ENCODE results near the gene DIAPH2.
"Not testable (repeated sequence)": the region's sequence is repeated elsewhere in the genome, so short reads cannot be mapped to it uniquely, and the experiment has no call there.

DIAPH2 gene

GRCh38 chrX:96714393-96714792, 29.8 kb downstream of the DIAPH2 start:
- not testable (repeated sequence) for FAIRE-seq; DNase-seq (ENCODE audit: insufficient read length, low spot score)

DNA sequence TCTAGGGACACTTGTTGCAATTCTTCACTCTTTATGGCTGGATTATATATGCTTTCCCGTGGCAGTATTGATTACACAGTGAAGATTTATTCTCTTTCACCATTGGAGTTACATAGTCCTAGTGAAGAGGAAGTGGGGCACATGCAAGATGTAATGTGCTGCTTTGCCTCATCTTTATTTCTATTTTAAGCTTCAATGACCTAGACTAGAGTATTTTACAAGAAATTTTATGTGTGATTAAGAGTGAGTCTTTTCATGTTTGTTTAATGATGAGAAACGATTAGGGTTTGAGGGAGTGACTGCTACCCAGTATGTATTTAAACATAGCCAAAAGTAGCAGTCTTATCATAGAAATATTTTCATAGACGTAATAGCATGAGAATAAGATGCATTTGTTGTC, 30.8 kb downstream of the DIAPH2 start:
- FAIRE-seq (no peak), DNase-seq (ENCODE audit: insufficient read length, low spot score) (no peak)

- no peak for DNase-seq (ENCODE audit: insufficient read length, low spot score)
- FAIRE-seq: no peak
Measured at GRCh38 chrX:96719161-96719875, 34.7 kb downstream of the DIAPH2 start.

- peak; percentile 10 for DNase-seq (ENCODE audit: insufficient read length, low spot score)
- FAIRE-seq: peak; percentile 63
Measured at GRCh38 chrX:96721354-96721753, 36.7 kb downstream of the DIAPH2 start.

DNA sequence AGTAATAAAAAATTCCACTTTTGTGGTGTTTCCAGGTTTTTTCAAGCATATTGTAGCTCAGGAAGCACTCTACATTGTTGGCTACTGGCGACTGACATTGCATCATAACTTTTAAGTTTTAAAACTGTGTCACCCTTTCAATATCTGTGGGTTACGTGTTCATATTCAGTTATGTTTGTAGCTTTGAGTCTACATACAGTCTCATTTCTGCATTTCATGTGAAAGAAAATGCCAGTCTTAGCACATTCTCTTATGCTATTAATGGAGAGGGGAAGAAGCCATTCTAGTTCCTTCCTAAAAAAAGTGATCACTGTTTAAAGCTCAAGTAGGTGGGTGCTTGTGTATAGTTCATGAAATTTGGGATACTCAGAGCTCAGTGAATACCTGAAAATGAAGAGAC, 38.1 kb downstream of the DIAPH2 start:
- no peak for FAIRE-seq
- DNase-seq (ENCODE audit: insufficient read length, low spot score): no peak

GRCh38 chrX:96729053-96729452, 44.4 kb downstream of the DIAPH2 start:
- FAIRE-seq (no peak), DNase-seq (ENCODE audit: insufficient read length, low spot score) (no peak)

DNA sequence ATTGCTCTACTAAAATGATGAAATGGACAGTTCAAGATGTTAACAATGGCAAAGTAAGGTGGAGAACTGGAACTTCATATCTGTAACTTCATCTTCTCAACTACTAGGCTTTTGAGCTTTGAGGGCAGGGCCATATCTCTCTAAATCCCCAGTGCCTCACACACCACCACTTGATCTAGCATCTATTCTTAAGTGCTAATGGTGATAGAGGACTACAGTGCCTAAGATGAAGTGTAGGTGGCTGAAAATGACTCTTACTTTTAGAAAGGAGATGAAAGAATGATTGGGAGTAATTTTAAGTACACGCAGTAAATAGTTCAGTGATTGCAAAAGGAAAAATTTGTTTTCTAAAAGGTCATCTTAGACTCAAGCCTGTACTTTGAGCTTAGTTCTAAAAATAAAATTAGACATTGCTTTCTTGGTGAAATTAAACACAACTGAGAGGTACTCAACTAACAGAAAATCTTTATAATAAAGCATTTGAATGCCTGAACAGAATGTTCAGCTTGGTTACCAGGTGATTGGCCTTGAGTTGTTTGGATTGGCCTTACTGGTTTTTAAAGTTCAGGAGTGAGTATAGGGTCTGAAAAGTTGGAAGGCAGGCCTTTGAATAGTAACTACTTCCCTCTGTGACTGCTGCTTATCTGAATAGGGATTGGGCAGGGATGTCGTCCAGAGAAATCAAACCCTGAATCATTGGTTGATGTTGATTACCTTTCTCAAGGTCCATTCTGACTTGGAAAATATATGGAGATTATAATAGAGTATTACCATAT, 45.4 kb downstream of the DIAPH2 start:
- no peak for DNase-seq (ENCODE audit: insufficient read length, low spot score)
- no peak for FAIRE-seq

DNA sequence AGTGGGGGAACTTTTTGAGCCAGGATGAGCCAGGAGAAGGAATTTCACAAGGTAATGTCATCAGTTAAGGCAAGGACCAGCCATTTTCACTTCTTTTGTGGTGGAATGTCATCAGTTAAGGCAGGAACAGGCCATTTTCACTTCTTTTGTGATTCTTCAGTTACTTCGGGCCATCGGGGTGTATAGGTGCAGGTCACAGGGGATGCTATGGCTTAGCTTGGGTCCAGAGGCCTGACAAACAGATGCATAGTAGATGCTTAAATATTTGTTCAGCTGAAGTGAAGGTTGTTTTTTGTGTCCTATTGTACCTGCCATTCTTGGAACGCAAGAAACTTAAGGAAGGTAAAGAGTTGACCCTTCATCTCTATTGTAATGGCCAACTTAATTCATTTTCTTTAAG, 46.4 kb downstream of the DIAPH2 start:
- DNase-seq (ENCODE audit: insufficient read length, low spot score); FAIRE-seq: not testable (repeated sequence)

GRCh38 chrX:96743367-96744073, 58.9 kb downstream of the DIAPH2 start:
- FAIRE-seq (no peak), DNase-seq (ENCODE audit: insufficient read length, low spot score) (no peak)

- FAIRE-seq: no peak
- DNase-seq (ENCODE audit: insufficient read length, low spot score): no peak
Measured at GRCh38 chrX:96752781-96753180, 68.1 kb downstream of the DIAPH2 start.

DNA sequence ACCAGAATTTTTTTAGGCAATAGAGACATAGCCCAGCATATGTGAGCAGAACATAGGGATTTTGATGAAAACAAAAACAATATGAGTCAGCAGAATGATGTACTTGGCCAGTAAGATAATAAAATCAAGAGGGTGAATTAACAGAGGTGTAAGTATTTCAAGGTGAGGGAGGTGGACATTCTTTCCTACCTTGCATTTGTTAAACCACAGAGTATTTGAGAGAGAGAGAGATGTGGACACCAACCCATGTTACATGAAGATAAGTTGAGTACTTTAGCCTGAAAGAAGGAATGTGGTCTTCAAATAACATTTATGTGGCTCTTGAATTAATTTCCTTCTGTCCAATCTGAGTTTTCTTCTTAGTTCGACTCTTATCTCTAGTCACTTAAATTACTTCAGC, 68.6 kb downstream of the DIAPH2 start:
- FAIRE-seq: no peak
- no peak for DNase-seq (ENCODE audit: insufficient read length, low spot score)

DNA sequence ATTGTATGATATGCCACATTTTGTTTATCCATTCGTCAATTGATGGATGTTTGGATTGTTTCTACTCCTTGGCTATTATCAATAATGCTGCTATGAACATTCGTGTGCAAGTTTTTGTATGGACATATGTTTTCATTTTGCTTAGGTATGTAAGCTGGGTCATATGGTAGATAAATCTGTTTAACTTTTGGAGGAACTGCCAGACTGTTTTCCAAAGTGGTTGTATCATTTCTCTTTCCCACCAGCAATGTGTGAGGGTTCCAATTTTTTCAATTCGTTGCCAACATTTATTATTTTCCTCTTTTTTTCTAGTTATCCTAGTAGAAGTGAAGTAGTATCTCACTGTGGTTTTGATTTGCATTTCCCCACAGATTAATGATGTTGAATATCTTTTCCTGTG, 71.8 kb downstream of the DIAPH2 start:
- FAIRE-seq: no peak
- no peak for DNase-seq (ENCODE audit: insufficient read length, low spot score)

GRCh38 chrX:96761566-96761965, 76.9 kb downstream of the DIAPH2 start:
- DNase-seq (ENCODE audit: insufficient read length, low spot score): no peak
- no peak for FAIRE-seq

GRCh38 chrX:96763608-96764007, 79.0 kb downstream of the DIAPH2 start:
- DNase-seq (ENCODE audit: insufficient read length, low spot score) (no peak), FAIRE-seq (no peak)

DNA sequence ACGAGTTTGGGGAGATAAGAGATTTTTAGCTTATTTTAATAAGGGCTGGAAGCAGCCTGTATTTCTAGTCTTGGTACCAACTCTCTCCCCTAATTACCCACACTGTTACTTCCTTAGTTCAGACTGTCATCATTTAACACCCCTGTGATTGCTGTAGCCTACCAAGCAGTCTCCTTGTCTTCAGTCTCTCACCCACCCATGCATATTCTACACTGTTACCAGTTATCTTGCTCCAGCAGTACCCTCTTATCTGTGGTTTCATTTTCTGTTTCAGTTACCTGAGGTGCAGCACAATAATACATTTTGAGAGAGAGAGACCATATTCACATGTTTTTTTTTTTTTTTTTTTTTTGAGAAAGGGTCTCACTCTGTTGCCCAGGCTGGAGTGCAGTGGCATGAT, 80.2 kb downstream of the DIAPH2 start:
- FAIRE-seq (no peak), DNase-seq (ENCODE audit: insufficient read length, low spot score) (no peak)

- DNase-seq (ENCODE audit: insufficient read length, low spot score) (no peak), FAIRE-seq (no peak)
Measured at GRCh38 chrX:96770315-96770714, 85.7 kb downstream of the DIAPH2 start.

- no peak for FAIRE-seq
- DNase-seq (ENCODE audit: insufficient read length, low spot score): no peak
Measured at GRCh38 chrX:96771486-96771885, 86.8 kb downstream of the DIAPH2 start.

GRCh38 chrX:96774116-96774515, 89.5 kb downstream of the DIAPH2 start:
- FAIRE-seq (no peak), DNase-seq (ENCODE audit: insufficient read length, low spot score) (no peak)

- FAIRE-seq (no peak), DNase-seq (ENCODE audit: insufficient read length, low spot score) (no peak)
Measured at GRCh38 chrX:96776966-96777365, 92.3 kb downstream of the DIAPH2 start.

- DNase-seq (ENCODE audit: insufficient read length, low spot score) (no peak), FAIRE-seq (no peak)
Measured at GRCh38 chrX:96791559-96791958, 106.9 kb downstream of the DIAPH2 start.

DNA sequence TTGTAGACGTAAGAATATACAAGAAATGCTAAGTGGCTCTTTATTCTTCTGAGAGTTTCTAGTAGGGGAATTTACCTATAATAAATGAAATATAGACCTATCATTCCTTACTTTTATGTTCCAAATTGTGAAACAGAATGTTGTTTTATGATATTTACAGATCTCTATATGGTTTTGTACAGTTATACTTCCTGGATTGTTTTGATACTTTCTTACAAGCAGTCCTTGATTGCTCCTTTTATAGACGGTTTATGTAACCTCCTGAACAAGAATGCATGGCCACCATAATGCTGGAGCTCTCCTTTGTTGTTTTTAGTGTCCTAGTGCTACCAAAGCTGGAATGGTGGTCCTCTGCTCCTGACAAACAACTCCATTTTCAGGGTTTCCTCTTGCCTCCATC, 107.4 kb downstream of the DIAPH2 start:
- DNase-seq (ENCODE audit: insufficient read length, low spot score) (no peak), FAIRE-seq (no peak)

- FAIRE-seq (no peak), DNase-seq (ENCODE audit: insufficient read length, low spot score) (no peak)
Measured at GRCh38 chrX:96798982-96799381, 114.3 kb downstream of the DIAPH2 start.

All from GM19239 (cell line).